HG02884 (cell line): Measurements from ENCODE around the gene MYH16.
"Not testable (repeated sequence)": the region's sequence is repeated elsewhere in the genome, so short reads cannot be mapped to it uniquely, and the experiment has no call there.

Experiments used
- ATAC-seq: cut with Tn5 transposase; IDR thresholded peaks from one replicate; pipeline ENCODE4 v1.9.1; 2021; ENCODE audit warnings: mild to moderate bottlenecking, moderate library complexity; ENCODE audit not compliant: unreplicated experiment

The MYH16 gene

GRCh38 chr7:99301496-99301895 lies 28.9 kb downstream of the MYH16 start:
- no peak for ATAC-seq

- ATAC-seq: no peak
Observed at GRCh38 chr7:99305473-99306260, 33.0 kb downstream of the MYH16 start.

DNA sequence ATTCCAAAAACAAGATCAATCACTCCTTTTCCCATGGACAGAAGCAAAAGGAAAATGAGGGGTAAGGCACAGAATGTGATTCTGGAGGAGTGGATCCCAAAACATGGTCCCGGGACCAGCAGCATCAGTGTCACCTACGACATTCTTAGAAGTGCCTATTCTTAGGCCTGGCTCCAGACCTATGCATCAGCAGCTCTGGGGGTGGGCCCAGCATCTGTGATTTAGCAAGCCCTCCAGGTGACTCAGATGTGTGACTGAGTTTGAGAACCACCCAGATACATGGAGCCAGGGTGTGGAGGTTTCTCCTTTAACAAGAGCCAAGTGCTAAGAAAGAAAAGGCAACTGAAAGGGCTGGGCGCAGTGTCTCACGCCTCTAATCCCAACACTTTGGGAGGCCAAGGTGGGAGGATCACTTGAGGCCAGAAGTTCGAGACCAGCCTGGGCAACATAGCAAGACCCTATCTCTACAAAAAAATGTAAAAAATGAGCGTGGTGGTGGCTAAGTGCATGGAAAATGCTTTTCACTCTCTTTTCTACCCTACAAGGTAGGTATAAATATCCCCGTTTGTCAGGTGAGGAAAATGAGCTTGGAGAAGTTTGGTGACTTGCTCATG lies 35.9 kb downstream of the MYH16 start:
- ATAC-seq: no peak

DNA sequence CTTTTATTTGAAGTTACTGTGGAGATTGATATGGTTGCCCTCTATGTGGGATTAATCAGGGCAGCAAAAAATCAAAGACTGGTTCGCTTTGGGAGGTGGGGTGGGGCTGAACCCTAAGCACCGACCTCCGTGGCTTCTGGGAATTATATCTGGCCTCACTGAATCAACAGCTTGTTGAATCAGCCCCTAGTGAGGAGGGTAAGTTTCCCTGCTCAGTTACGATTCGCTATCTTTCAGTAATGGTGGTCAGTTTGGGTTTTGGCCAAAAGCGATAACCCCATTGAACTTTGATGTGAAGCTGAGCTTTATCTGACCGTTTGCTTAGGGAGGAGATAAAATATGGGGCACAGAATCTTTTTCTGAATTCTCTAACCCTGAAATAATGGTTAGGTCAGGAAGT lies 36.5 kb downstream of the MYH16 start:
- no peak for ATAC-seq

DNA sequence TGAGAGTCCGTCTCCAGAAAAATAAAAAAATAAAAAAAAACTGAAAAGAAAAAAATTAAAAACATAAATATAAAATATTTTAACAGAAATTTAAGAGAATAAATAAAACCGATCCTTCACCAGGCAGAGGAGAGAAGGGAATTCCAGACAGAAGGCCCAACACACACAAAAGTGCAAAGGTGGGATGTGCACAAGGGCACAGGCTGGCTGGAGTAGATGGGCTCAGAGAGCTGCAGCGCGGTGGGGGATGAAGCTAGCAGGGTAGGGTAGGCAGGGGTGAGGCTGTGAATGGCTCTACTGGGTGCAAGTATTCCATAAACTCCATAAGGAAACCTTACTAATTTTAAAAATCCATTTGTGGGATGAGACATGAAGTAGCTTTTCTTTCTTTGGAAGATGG lies 37.4 kb downstream of the MYH16 start:
- no peak for ATAC-seq

GRCh38 chr7:99311702-99312101 lies 39.1 kb downstream of the MYH16 start:
- ATAC-seq: no peak

DNA sequence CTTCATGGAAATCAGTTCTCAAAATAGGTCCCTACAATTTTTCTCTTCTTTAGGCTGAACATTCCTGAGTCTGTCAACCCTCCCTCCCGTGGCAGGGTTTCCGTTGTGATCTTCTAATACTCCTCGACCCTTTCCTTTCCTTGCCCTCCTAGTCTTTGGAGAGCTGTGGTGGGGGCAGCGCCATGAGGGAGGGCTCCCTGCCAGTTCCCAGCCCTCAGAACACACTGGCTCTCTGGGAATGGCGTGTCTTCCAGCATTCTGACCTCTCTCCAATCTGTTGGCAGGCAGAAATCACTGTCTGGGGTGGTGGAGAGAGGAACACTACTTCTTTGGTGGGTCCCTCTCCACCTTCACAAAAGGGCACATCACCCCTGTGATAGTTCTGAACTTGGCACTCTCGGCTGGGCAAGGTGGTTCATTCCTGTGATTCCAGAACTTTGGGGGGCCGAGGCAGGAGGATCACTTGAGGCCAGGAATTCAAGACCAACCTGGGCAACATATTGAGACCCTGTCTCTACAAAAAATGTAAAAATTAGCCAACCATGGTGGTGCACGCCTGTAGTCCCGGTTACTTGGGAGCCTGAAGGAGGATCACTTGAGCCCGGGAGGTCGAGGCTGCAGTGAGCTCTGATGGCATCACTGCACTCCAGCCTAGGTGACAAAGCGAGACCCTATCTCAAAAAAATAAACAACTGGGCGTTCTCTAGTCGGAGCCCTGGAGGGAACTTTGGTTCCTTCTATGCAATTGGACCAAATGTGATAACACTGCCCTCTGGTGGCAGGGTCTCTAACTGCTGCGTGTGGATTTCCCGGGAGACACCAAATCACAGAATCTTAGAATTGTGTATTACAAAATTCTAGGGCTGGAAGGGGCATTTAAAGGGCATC lies 39.9 kb downstream of the MYH16 start:
- ATAC-seq: no peak

- ATAC-seq: no peak
Observed at GRCh38 chr7:99313204-99313573, 40.5 kb downstream of the MYH16 start.

- ATAC-seq: no peak
Observed at GRCh38 chr7:99314504-99314903, 41.9 kb downstream of the MYH16 start.

DNA sequence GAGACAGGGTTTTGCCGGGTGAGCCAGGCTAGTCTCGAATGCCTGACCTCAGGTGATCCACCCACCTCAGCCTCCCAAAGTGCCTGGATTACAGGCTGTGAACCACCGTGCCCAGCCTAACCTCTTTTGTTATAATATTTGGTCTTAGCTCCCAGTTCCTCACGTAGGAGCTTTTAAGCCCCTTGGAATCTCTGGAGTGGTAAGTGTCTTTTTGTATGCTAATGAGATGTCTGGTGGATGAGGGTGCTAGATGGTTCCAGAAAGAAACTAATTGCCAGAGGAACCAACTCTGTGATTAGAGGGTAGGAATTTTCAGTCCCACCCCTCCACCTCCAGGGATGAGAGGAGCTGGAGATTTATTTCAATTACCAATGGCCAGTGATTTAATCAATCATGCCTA lies 47.7 kb downstream of the MYH16 start:
- ATAC-seq: no peak

GRCh38 chr7:99322659-99323058 lies 50.0 kb downstream of the MYH16 start:
- ATAC-seq: not testable (repeated sequence)

DNA sequence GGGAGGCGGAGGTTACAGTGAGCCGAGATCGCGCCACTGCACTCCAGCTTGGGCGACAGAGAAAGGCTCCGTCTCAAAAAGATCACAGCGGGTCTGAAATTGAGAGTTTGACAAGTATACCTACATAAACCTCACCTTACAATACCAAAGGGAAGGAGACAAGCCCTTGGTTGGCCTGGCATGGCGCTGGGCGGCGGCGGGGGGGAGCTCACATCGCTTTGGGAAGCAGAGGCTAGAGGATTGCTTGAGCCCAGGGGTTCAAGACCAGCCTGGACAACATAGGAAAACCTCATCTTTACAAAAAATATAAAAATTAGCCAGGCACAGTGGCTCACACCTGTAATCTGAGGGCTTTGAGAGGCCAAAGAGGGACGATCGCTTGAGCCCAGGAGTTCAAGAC lies 51.9 kb downstream of the MYH16 start:
- ATAC-seq: no peak

DNA sequence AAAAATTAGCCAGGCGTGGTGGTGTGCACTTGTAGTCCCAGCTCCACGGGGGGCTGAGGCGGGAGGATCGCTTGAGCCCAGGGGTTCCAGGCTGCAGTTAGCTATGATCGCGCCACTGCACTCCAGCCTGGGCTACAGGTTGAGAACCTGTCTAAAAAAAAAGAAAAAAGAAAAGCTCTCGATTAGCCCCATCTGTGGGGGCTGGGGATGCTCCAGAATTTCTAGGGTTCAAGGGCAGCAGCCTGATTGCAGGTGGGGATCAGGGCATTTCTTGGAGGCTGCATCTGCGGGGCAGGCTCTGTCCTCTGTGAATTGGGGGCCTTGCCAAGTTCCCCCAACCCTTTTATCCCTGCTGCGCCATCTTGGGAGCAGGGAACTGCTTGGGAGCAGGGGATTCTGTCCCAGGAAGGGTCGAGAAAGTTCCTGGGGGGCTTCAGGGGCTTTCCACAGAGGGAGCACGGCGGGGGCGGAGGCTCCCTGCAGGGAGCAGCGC lies 52.4 kb downstream of the MYH16 start:
- no peak for ATAC-seq

DNA sequence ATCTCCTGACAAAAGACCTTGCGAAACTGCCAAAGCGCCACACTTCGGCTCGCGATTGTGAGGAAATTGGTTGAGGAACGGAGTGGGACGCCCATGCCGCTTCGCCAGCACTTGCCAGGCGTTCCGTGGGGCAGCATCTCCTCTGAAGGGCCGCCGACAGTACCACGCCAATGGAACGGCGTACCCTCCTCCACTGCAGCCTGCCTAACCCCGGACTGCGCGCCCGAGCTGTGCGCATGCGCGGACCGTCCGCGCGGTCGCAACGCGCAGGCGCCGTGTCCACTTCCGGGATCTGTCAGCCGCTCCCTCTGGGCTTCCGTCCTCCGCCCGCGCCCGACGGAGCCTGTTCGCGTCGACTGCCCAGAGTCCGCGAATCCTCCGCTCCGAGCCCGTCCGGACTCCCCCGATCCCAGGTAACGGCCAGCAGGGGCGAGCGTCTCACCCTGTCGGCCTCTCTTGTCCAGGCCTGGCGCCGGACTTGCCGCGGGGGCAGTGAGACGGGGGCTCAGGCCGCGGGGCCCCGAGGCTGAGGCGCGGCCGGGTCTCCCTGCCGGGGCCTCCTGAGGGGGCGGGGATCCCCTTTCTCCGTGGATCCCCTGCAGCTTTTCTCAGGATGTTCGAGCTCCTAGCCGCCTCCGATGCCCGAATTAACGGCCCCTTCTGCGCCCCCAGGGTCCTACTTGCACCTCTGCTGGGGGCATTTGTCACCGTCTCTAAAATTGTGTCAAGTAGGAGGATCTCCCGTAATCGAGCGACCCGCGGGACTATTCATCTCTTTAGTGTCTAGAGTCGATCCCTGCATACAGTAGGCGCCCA lies 53.2 kb downstream of the MYH16 start, which contains the start of gene ARPC1A:
TSS of gene ARPC1A (plus strand) at position 307 of the 816 bp plus-strand sequence. CDS start 7,456 bp downstream, outside the sequence.
- peak; percentile 82 for ATAC-seq

GRCh38 chr7:99326408-99326782 lies 53.8 kb downstream of the MYH16 start:
- no peak for ATAC-seq

DNA sequence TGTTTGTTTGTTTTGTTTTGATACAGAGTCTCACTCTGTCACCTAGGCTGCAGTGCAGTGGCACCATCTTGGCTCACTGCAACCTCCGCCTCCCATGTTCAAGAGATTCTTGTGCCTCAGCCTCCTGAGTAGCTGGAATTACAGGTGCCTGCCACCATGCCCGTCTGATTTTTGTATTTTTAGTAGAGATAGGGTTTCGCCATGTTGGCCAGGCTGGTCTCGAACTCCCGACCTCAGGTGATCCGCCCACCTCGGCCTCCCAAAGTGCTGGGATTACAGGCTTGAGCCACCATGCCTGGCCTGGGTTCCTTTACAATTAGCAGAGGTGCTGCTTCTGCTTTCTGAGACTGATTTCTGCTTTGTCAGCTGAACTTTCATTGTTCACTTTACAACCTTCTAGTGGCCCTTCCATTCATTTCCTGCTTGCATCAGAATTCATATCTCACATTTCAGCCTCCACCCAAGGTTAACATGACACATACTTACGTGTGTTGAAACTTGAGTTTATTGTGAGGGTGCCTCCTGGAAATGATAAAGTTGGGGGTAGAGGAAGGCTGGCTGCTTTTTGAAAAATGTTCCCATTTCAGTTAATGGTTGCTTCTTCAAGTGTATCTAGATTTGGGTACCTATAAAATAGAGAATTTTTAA lies 57.8 kb downstream of the MYH16 start:
- ATAC-seq: not testable (repeated sequence)

DNA sequence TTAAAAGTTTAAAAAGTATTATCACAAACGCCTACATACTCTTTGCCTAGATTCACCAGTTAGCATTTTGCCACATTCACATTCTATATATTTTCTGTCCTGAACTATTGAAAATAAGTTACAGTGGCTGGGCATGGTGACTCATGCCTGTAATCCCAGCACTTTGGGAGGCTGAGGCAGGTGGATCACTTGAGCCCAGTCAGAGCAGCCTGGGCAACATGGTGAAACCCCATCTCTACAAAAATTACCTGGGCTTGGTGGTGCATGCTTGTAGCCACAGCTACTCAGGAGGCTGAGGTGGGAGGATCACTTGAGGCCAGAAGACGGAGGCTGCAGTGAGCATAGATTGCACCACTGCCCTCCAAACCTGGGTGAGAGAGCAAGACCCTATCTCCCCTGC lies 58.4 kb downstream of the MYH16 start:
- ATAC-seq: no peak

DNA sequence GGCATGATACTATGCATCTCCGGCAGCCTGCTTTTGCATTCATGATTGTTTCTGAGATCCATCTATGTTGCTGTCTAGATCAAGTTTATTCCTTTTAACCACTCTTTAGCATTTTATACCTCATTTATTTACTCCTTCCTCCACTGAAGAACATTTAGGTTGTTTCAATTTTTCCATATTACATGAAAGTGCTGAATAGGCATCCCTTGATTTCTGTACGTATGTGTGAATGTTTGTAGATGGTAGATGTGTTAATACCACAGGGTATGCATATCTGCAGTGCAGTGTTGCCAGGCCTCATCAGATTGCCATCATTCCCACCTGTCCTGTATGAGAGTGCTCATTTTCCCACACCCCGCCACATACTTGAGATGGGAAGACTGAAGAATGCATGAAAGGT lies 67.0 kb downstream of the MYH16 start:
- no peak for ATAC-seq

GRCh38 chr7:99340659-99341058 lies 68.0 kb downstream of the MYH16 start:
- no peak for ATAC-seq

GRCh38 chr7:99344061-99344647 lies 71.5 kb downstream of the MYH16 start:
- no peak for ATAC-seq
